Right cardiac atrium (tissue), 5 donors: Measurements from ENCODE around the gene RHBDD2. TPM values are rescaled to one million over a fixed set of nuclear protein-coding genes. Genes with fewer than 3 reads are reported as not detected.
"Not testable (repeated sequence)": the region's sequence is repeated elsewhere in the genome, so short reads cannot be mapped to it uniquely, and the experiment has no call there.

ENCODE experiments used
- ATAC-seq, 2 donors: fragments of 200-7000 bp; cut with Tn5 transposase; one replicate each; pipeline versions ENCODE4 v1.8.0 to v1.9.1; 2020; ENCODE audit warnings: moderate library complexity in 2 of 2, mild to moderate bottlenecking in 1 of 2
- DNase-seq, 3 donors: peaks; one replicate each; pipeline ENCODE4 v3.0.0-alpha.2; 2020
- H3K27ac ChIP-seq: one replicate; pipeline ENCODE4 v1.5.1; 2013; ENCODE audit warnings: mild to moderate bottlenecking, low read length, control low read depth, moderate library complexity
- H3K27me3 ChIP-seq: one replicate; pipeline ENCODE4 v1.6.1; 2013; ENCODE audit not compliant: control insufficient read depth, insufficient read depth
- H3K4me1 ChIP-seq: one replicate; pipeline ENCODE4 v1.6.1; 2013; ENCODE audit warnings: low read length; ENCODE audit not compliant: control insufficient read depth, insufficient read depth
- H3K4me3 ChIP-seq: one replicate; pipeline ENCODE4 v1.5.1; 2013; ENCODE audit warnings: low read length, control low read depth
- H3K9me3 ChIP-seq: one replicate; pipeline ENCODE4 v1.6.1; 2013; ENCODE audit warnings: low read length; ENCODE audit not compliant: control insufficient read depth
- WGBS: extraction: QIAGEN DNeasy Blood & Tissue Kit; methylation state at CpG from one replicate; pipeline ENCODE4 v1.1.7; 2013; 5-methylcytosine and 5-hydroxymethylcytosine counted together
- intact Hi-C, 4 donors: fragments of 100-400 bp; cut with DNase I; formaldehyde crosslinking; loops; one replicate each; pipeline versions ENCODE4 v1.11.0 to v1.14.0; 2022 to 2023
- polyA plus RNA-seq: library from polyadenylated mRNA; stranded (reverse); fragments of 200-250 nt; gene quantifications from one replicate; pipeline ENCODE4 v1.2.3, GENCODE V29; 2013
- total RNA-seq, 4 donors: library from RNA; stranded (reverse); fragmentation: NEBNext Ultra II Directional; extraction: Animal tissue kit (Norgen Biotek cat#: 25700); gene quantifications; one replicate each; pipeline ENCODE4 v1.2.1, GENCODE V29; 2021
- donor health status: healthy with polysubstance abuse.
- donor health status: DM: no; HTN: yes; CAD: no.
- donor health status: DM: no; HTN: no; CAD: no.
- donor health status: DM: no; HTN: yes; CAD: no; lungs with severe emphysema.
- donor health status: DM: yes; HTN: yes; CAD: no.

RHBDD2 gene
- total and polyA plus RNA-seq, 5 donors = 31.8 to 42.4 (median 36.2) TPM

DNA sequence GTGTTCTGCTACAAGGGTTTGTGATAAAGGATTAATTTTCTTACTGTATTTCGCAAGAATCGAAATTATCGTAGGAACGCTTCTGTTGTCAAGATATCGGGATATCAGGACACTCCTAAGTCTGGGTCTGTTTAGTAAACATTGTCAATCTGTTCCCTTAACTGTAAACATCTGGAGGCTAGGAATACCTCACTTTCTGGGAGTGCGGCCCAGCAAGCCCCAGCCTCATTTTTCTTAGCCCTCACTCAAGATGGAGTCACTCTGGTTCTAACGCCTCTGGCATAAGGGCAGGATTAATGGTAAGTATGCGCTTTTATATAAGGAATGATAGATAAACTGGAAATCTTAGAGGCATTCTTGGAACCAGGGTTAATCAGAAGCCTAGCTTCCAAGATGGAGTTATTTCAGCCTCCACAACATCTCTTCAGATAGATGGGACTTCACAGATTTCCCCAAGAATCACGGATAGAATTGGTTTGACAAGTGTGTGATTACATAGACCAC lies 35.2 kb upstream of the RHBDD2 start:
- peaks cover 5% of the 10 kb centered on the region for H3K4me1 ChIP-seq
- no peaks in the 10 kb centered on the region for H3K27me3 ChIP-seq
- intact Hi-C loops = no loop called here
- no peak for DNase-seq
- no peaks in the 10 kb centered on the region for H3K9me3 ChIP-seq
- H3K4me3 ChIP-seq = no peak overlapping the region
- WGBS = 88% methylated on average over 9 of the region's 9 CpGs
- no peak overlapping the region for H3K27ac ChIP-seq
- ATAC-seq = no peak

DNA sequence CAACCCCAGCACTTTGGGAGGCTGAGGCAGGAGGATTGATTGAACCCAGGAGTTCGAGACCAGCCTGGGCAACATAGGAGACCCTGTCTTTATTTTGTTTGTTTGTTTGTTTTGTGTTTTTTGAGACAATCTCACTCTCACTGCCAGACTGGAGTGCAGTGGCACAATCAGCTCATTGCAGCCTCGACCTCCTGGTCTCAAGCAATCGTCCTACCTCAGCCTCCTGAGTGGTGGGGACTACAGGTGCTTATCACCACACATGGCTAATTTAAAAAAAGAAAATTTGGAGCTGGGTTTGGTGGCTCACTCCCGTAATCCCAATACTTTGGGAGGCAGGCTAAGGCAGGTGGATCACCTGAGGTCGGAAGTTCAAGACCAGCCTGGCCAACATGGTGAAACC lies 34.7 kb upstream of the RHBDD2 start:
- DNase-seq = no peak
- H3K4me1 ChIP-seq = peaks cover 5% of the 10 kb centered on the region
- H3K27ac ChIP-seq = no peak overlapping the region
- no peaks in the 10 kb centered on the region for H3K27me3 ChIP-seq
- H3K9me3 ChIP-seq = no peaks in the 10 kb centered on the region
- no peak overlapping the region for H3K4me3 ChIP-seq
- ATAC-seq = no peak
- 97% methylated on average over 5 of the region's 5 CpGs for WGBS
- intact Hi-C loops = no loop called here

DNA sequence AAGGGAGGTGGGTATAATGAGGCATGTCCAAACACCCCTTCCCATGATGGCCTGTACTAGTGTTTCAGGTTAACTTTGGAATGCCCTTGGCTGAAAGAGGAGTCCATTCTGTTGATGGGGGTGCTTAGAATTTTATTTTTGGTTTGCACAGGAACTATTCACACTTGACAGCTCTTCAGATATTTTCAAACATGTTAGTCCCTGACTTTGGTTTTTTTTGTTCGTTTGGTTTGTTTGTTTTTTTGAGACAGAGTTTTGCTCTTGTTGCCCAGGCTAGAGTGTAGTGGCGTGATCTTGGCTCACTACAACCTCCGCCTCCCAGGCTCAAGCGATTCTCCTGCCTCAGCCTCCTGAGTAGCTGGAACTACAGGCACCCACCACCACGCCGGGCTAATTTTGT lies 33.7 kb upstream of the RHBDD2 start:
- H3K9me3 ChIP-seq, H3K4me3 ChIP-seq, DNase-seq, ATAC-seq, H3K27me3 ChIP-seq, intact Hi-C loops, H3K4me1 ChIP-seq, H3K27ac ChIP-seq: not testable (repeated sequence)
- 74% methylated on average over 6 of the region's 6 CpGs for WGBS

DNA sequence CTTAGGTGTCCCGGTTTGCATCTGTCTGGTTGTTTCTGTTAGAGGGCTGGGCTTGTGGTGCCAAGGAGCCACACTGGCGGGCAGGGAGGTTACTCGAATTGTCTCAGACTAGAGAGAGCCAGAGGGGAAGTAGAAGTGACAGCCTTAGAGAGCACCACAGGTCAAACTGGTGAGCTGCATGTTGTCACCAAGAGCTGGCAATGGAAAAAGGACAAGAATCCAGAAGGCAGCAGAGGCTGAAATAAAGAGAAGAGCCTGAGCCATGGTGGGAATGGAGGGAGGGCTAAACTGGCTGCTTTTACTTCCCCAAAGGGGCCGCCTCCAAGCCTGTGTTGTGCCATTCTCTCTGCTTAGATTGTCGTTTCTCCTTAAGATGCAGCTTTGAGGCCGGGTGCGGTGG lies 31.1 kb upstream of the RHBDD2 start:
- Histone ChIP-seq H3K4me3 (no peak overlapping the region), H3K27ac (no peak overlapping the region), H3K4me1 (peaks cover 2% of the 10 kb centered on the region), H3K27me3 (no peaks in the 10 kb centered on the region), H3K9me3 (no peaks in the 10 kb centered on the region)
- intact Hi-C loops = no loop called here
- WGBS = 75% methylated on average over 7 of the region's 7 CpGs
- DNase-seq (no peak), ATAC-seq (no peak)

DNA sequence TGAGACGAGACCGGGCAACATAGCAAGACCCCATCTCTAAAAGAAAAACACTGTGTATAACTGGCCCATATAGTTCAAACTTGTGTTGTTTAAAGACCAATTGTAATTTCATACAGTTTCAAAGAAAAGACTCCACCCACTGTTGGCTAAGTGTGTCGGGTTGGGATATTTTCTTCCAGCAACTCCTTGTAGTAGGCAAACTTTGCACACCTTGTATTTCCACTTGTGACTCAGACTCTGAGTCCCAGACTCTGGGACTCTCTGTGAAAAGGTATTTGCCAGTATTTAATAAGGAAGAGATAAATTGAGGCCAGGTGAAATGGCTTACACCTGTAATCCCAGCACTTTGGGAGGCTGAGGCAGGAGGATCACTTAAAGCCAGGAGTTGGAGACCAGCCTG lies 29.3 kb upstream of the RHBDD2 start:
- H3K4me1 ChIP-seq = no peaks in the 10 kb centered on the region
- intact Hi-C loops = no loop called here
- no peaks in the 10 kb centered on the region for H3K9me3 ChIP-seq
- no peak for ATAC-seq
- DNase-seq = no peak
- H3K27me3 ChIP-seq = no peaks in the 10 kb centered on the region
- H3K4me3 ChIP-seq = no peak overlapping the region
- H3K27ac ChIP-seq = no peak overlapping the region
- WGBS = 63% methylated on average over 3 of the region's 3 CpGs

DNA sequence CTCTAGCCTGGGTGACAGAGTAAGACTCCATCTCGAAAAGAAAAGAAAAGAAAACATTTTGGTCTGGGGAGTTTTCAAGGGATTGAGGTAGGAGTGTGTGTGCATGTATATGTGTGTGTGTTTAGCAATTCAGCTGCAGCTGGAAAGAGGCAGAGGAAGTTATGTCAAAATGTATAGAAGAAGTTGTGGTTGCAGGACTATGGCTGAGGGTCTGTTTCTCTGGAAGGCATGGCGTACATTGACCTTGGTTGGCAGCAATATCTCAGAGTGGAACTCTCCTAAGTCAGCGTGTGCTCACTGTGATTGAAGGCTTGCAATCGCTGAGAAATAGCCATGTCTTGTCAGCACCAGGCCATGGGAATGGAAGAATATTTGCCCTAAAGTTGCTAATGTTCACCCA lies 28.6 kb upstream of the RHBDD2 start:
- intact Hi-C loops = no loop called here
- DNase-seq = no peak

DNA sequence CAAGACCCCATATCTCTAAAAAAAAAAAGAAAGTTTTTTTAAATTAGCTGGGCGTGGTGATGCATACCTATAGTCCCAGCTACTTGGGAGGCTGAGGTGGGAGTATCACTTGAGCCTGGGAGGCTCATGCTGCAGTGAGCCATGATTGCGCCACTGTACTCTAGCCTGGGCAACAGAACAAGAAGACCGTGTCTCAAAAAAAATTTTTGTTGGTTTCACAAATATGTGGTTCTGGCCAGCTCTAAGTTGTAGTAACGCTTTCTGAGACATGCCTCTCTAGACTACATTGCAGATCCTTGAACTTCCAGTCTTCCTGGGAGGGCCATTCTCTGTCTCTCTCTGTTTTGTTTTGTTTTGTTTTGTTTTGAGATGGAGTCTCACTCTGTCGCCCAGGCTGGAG lies 24.6 kb upstream of the RHBDD2 start:
- no peak for ATAC-seq
- H3K9me3 ChIP-seq = no peaks in the 10 kb centered on the region

More for the DNA sequence above, 28.6 kb upstream of the RHBDD2 start:
- H3K27ac ChIP-seq = no peak overlapping the region
- WGBS = 74% methylated on average over 4 of the region's 4 CpGs
- H3K27me3 ChIP-seq = no peaks in the 10 kb centered on the region
- H3K4me1 ChIP-seq = no peaks in the 10 kb centered on the region
- no peaks in the 10 kb centered on the region for H3K9me3 ChIP-seq
- no peak overlapping the region for H3K4me3 ChIP-seq
- no peak for ATAC-seq

DNA sequence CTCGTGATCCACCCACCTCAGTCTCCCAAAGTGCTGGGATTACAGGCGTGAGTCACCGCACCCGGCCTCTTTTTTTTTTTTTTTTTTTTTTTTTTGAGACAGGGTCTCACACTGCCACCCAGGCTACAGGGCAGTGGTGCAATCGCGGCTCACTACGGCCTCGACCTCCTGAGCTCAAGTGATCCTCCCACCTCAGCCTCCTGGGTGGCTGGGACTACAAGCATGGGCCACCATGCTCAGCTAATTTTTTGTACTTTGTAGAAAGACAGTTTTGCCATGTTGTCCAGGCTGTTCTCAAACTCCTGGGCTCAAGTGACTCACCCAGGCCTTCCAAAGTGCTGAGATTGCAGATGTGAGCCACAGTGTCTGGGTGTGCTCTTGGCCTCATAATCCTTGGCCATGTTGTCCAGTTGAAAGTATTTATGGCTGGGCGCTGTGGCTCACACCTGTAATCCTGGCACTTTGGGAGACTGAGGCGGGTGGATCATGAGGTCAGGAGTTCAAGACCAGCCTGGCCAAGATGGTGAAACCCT lies 24.0 kb upstream of the RHBDD2 start:
- H3K4me3 ChIP-seq, ATAC-seq, H3K27me3 ChIP-seq, DNase-seq, intact Hi-C loops, H3K4me1 ChIP-seq, H3K27ac ChIP-seq, H3K9me3 ChIP-seq: not testable (repeated sequence)
- 85% methylated on average over 10 of the region's 10 CpGs for WGBS

More for the DNA sequence above, 24.6 kb upstream of the RHBDD2 start:
- no peak overlapping the region for H3K4me3 ChIP-seq
- WGBS = 81% methylated on average over 5 of the region's 5 CpGs
- H3K27ac ChIP-seq = no peak overlapping the region
- intact Hi-C loops = no loop called here
- no peak for DNase-seq
- no peaks in the 10 kb centered on the region for H3K27me3 ChIP-seq
- H3K4me1 ChIP-seq = no peaks in the 10 kb centered on the region

DNA sequence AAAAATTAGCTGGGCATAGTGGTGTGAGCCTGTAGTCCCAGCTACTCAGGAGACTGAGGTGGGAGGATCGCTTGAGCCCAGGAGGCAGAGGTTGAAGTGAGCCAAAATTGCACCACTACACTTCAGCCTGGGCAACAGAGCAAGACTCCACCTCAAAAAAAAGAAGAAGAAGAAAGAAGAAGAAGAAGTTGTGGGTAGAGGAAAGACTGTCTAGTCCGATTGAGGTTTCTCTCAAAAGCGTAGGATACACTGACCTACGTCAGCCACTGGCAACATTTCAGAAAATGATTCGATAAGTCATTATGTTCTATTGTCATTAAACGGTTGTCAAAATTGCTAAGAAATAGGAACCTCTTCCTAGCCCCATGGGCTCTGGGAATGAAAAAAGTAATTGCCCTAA lies 22.3 kb upstream of the RHBDD2 start:
- H3K9me3 ChIP-seq = no peaks in the 10 kb centered on the region
- no peaks in the 10 kb centered on the region for H3K4me1 ChIP-seq
- intact Hi-C loops = no loop called here
- no peak for DNase-seq
- ATAC-seq = no peak
- H3K4me3 ChIP-seq = no peak overlapping the region
- no peaks in the 10 kb centered on the region for H3K27me3 ChIP-seq
- H3K27ac ChIP-seq = no peak overlapping the region
- WGBS = 76% methylated on average over 6 of the region's 6 CpGs

DNA sequence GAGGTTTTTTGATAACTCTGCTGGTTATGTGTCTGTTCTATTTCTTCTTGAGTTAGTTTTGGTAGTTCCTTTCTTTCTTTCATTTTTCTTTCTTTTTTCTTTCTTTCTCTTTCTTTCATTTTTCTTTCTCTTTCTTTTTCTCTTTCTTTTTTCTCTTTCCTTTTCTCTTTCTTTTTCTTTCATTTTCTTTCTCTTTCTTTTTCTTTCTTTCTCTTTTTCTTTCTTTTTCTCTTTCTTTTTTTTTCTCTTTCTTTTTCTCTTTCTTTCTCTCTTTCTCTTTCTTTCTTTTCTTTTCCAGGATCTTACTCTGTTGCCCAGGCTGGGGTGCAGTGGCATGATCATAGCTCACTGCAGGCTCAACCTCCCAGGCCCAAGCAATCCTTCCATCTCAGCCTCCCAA lies 20.4 kb upstream of the RHBDD2 start:
- DNase-seq (no peak), ATAC-seq (no peak)
- Histone ChIP-seq H3K9me3 (no peaks in the 10 kb centered on the region), H3K4me3 (no peak overlapping the region), H3K27me3 (no peaks in the 10 kb centered on the region), H3K4me1 (no peaks in the 10 kb centered on the region), H3K27ac (no peak overlapping the region)
- intact Hi-C loops = no loop called here

DNA sequence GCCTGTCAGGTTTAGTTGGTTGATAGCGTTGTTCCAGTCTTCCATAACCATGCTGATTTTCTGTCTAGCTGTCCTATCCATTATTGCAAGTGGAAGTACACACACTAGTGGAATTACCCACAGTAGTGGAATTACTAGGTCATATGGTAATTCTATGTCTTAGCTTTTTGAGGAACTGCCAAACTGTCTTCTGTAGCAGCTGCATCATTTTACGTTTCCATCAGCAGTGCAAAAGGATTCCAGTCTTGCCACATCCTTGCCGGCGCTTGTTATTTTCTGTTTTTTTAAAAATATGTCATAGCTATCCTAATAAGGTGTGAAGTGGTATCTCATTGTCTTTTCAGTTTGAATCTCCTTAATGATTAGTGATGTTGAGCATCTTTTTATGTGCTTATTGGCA lies 17.2 kb upstream of the RHBDD2 start:
- intact Hi-C loops = no loop called here
- peak; percentile 70 to 72 for ATAC-seq
- DNase-seq = no peak
- no peak overlapping the region for H3K4me3 ChIP-seq
- no peak overlapping the region for H3K27ac ChIP-seq
- WGBS = 53% methylated on average over 4 of the region's 4 CpGs
- H3K9me3 ChIP-seq = no peaks in the 10 kb centered on the region
- H3K27me3 ChIP-seq = no peaks in the 10 kb centered on the region
- H3K4me1 ChIP-seq = peaks cover 3% of the 10 kb centered on the region

DNA sequence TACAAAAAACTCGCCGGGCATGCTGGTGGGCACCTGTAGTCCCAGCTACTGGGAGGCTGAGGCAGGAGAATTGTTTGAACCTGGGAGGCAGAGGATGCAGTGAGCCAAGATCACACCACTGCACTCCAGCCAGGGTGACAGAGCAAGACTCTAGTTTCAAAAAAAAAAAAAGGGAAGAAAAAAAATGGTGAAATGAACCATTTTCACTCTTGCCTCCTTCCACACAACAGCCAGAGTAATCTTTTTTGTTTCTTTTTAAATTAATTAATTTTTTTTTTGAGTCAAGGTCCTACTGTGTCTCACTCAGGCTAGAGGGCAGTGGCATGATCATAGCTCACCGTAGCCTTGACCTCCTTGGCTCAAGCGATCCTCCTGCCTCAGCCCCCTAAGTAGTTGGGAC lies 14.6 kb upstream of the RHBDD2 start:
- H3K27ac ChIP-seq, DNase-seq, H3K9me3 ChIP-seq, ATAC-seq, H3K27me3 ChIP-seq, intact Hi-C loops, H3K4me1 ChIP-seq, H3K4me3 ChIP-seq: not testable (repeated sequence)
- WGBS = 93% methylated on average over 4 of the region's 4 CpGs
